GM12878 (cell line): ENCODE results near the gene ADGRV1. TPM values are rescaled to one million over a fixed set of nuclear protein-coding genes. Genes with fewer than 3 reads are reported as not detected.

ENCODE experiments used
- ASH2L ChIP-seq: fragments of 300-600, 200-600 bp; sonication (generic); IDR thresholded peaks from 2 replicates; pipeline ENCODE4 v1.6.1; 2017; ENCODE audit warnings: low read depth, mild to moderate bottlenecking, borderline replicate concordance
- CEBPB ChIP-seq, 2 experiments: fragments of 150-350 bp in 1 of 2; IDR thresholded peaks; 2 replicates each; pipeline ENCODE4 v1.6.1; 2012 to 2014; ENCODE audit warnings: low read depth in 2 of 2, low read length in 2 of 2, borderline replicate concordance in 1 of 2, inconsistent platforms in 1 of 2
- HDAC2 ChIP-seq: fragments of 200-600 bp; sonication (generic); IDR thresholded peaks from 2 replicates; pipeline ENCODE4 v1.6.1; 2017
- HDGF ChIP-seq: fragments of 450-650 bp; IDR thresholded peaks from 2 replicates; pipeline ENCODE4 v1.6.1; 2016; ENCODE audit warnings: antibody characterized with exemption
- IKZF1 ChIP-seq: fragments of 450-650 bp; conservative IDR thresholded peaks from 2 replicates; pipeline ENCODE4 v1.6.1; 2017; ENCODE audit warnings: antibody characterized with exemption, mild to moderate bottlenecking
- JUND ChIP-seq: IDR thresholded peaks from 2 replicates; pipeline ENCODE4 v1.6.1; 2012; ENCODE audit warnings: low read depth, mild to moderate bottlenecking, low read length, improper control_type of control experiment, moderate library complexity
- NBN ChIP-seq: fragments of 450-650 bp; IDR thresholded peaks from 2 replicates; pipeline ENCODE4 v1.6.1; 2016
- NRF1 ChIP-seq: conservative IDR thresholded peaks from 2 replicates; pipeline ENCODE4 v1.6.1; 2011; ENCODE audit warnings: mild to moderate bottlenecking, low read depth, low read length, improper control_type of control experiment
- PKNOX1 ChIP-seq: fragments of 450-650 bp; IDR thresholded peaks from 2 replicates; pipeline ENCODE4 v1.6.1; 2016; ENCODE audit warnings: mild to moderate bottlenecking
- RBBP5 ChIP-seq: fragments of 200-600 bp; sonication (generic); conservative IDR thresholded peaks from 2 replicates; pipeline ENCODE4 v1.6.1; 2016
- RELA ChIP-seq: fragments of 450-650 bp; IDR thresholded peaks from 2 replicates; pipeline ENCODE4 v1.8.0; 2014; ENCODE audit warnings: borderline replicate concordance; ENCODE audit not compliant: partially characterized antibody
- RFX5 ChIP-seq: IDR thresholded peaks from 2 replicates; pipeline ENCODE4 v1.6.1; 2011; ENCODE audit warnings: low read depth, low read length, improper control_type of control experiment
- SKIL ChIP-seq: fragments of 450-650 bp; IDR thresholded peaks from 2 replicates; pipeline ENCODE4 v1.6.1; 2017; ENCODE audit warnings: mild to moderate bottlenecking, low read depth, inconsistent platforms; ENCODE audit not compliant: poor library complexity, severe bottlenecking
- SREBF1 ChIP-seq: IDR thresholded peaks from 2 replicates; pipeline ENCODE4 v1.6.1; 2012; ENCODE audit warnings: mild to moderate bottlenecking, low read length
- SRF ChIP-seq, 2 experiments: IDR thresholded peaks; 2 replicates each; pipeline ENCODE4 v1.6.1; 2011; ENCODE audit warnings: low read depth in 2 of 2, low read length in 2 of 2, mild to moderate bottlenecking in 1 of 2, moderate library complexity in 1 of 2
- ZBED1 ChIP-seq: IDR thresholded peaks from 2 replicates; pipeline ENCODE4 v1.6.1; 2016; ENCODE audit warnings: borderline replicate concordance
- ZBTB40 ChIP-seq: fragments of 450-650 bp; IDR thresholded peaks from 2 replicates; pipeline ENCODE4 v1.6.1; 2016; ENCODE audit warnings: mild to moderate bottlenecking, moderate library complexity, borderline replicate concordance
- polyA plus RNA-seq, 11 experiments: library from polyadenylated mRNA; depleted of rRNA in 4 of 11; unstranded in 6 of 11; stranded (reverse) in 5 of 11; fragments of >200 nt; fragmentation: Nextera tagmentation in 4 of 11; fragmentation: Illumina TruSeq in 1 of 11; extraction: Ambion mirVana in 4 of 11; extraction: Trizol in 1 of 11; gene quantifications; 1 replicate in 1 of 11; 2 replicates in 10 of 11; pipeline versions ENCODE4 v1.2.1 to v1.2.3, GENCODE V29; 2011 to 2016; ENCODE audit warnings: inconsistent platforms in 2 of 11, missing spikeins in 2 of 11, low read depth in 1 of 11
- total RNA-seq, 4 experiments: library from RNA; depleted of rRNA in 3 of 4; stranded (reverse); fragments of >200 nt in 3 of 4; fragmentation: Illumina TruSeq in 1 of 4; extraction: Trizol in 1 of 4; gene quantifications; 2 replicates each; pipeline versions ENCODE4 v1.2.1 to v1.2.3, GENCODE V29; 2013 to 2021
- TF ChIP-seq, protein P1 (sequence below): IDR thresholded peaks from 2 replicates; pipeline ENCODE4 v1.6.1; 2011; ENCODE audit warnings: low read depth, low read length, improper control_type of control experiment, borderline replicate concordance
- TF ChIP-seq, protein P2 (sequence below): fragments of 450-650 bp; IDR thresholded peaks from 2 replicates; pipeline ENCODE4 v1.6.1; 2017; ENCODE audit warnings: antibody characterized with exemption, mild to moderate bottlenecking, moderate library complexity

ADGRV1 gene
- total and polyA plus RNA-seq, 10 of the 15 experiments (the other 5 are each of a cell fraction or from before 2014, with no cell fraction given): 0.04 to 8.1 (median 0.16) TPM; not detected in 1

- TF ChIP-seq ZBED1 (no peak), RBBP5 (no peak), SREBF1 (no peak), RELA (peak; percentile 71), ASH2L (no peak), ZBTB40 (no peak), SKIL (peak; percentile 86), IKZF1 (peak; percentile 83), HDGF (no peak), NRF1 (no peak), CEBPB (IDR thresholded peaks at IDR 0.05; ENCODE audit: borderline replicate concordance in 1 of 2, low read depth in 2 of 2, low read length in 2 of 2) (no peak), NBN (peak; percentile 77), HDAC2 (no peak), PKNOX1 (no peak), JUND (peak; percentile 46; the same call in 1 of the 2 replicates), SRF (IDR thresholded peaks at IDR 0.05; ENCODE audit: low read depth in 2 of 2, low read length in 2 of 2) (0 out of 4 replicates have a peak, but pooled peaks of 1 of the 2 experiments have one; percentile 21), RFX5 (no peak)
- TF ChIP-seq, protein P1, sequence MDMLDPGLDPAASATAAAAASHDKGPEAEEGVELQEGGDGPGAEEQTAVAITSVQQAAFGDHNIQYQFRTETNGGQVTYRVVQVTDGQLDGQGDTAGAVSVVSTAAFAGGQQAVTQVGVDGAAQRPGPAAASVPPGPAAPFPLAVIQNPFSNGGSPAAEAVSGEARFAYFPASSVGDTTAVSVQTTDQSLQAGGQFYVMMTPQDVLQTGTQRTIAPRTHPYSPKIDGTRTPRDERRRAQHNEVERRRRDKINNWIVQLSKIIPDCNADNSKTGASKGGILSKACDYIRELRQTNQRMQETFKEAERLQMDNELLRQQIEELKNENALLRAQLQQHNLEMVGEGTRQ: no peak
- TF ChIP-seq, protein P2, sequence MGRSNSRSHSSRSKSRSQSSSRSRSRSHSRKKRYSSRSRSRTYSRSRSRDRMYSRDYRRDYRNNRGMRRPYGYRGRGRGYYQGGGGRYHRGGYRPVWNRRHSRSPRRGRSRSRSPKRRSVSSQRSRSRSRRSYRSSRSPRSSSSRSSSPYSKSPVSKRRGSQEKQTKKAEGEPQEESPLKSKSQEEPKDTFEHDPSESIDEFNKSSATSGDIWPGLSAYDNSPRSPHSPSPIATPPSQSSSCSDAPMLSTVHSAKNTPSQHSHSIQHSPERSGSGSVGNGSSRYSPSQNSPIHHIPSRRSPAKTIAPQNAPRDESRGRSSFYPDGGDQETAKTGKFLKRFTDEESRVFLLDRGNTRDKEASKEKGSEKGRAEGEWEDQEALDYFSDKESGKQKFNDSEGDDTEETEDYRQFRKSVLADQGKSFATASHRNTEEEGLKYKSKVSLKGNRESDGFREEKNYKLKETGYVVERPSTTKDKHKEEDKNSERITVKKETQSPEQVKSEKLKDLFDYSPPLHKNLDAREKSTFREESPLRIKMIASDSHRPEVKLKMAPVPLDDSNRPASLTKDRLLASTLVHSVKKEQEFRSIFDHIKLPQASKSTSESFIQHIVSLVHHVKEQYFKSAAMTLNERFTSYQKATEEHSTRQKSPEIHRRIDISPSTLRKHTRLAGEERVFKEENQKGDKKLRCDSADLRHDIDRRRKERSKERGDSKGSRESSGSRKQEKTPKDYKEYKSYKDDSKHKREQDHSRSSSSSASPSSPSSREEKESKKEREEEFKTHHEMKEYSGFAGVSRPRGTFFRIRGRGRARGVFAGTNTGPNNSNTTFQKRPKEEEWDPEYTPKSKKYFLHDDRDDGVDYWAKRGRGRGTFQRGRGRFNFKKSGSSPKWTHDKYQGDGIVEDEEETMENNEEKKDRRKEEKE: no peak
These were observed 604.2 kb downstream of the ADGRV1 start (continued) for GRCh38 chr5:91162534-91163381.
